ENCODE results near the gene EVA1B. TPM values are rescaled to one million over a fixed set of nuclear protein-coding genes. Genes with fewer than 3 reads are reported as not detected.

Gene EVA1B
- total and polyA plus RNA-seq, 11 donors: 5.9 to 42.3 (median 12.0) TPM

DNA sequence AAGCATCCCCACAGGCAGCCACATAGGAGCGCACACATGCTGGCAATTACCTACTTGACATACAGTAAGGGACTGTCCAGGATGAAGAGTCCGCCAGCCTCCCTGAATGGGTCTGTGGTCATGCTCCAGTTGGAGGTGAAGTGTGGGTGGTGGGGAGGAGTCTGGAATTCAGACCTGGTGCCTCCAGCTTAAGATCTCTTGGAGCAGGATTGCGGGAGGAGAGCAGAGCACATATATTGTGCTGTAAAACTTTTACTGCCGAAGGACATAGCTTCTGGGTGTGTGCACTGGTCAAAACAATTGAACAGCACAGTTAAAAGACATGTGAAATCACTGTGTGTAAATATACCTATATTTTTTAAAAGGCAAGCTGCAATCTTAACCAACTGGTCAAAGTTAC is 44.4 kb upstream of the EVA1B start:
- TF ChIP-seq POLR2A (IDR thresholded peaks at IDR 0.05): no peak
- TF ChIP-seq CTCF (IDR thresholded peaks at IDR 0.05): no peak
- ATAC-seq: no peak
- Histone ChIP-seq H3K4me3 (no peak overlapping the region), H3K36me3 (peaks cover 0 to 23% (median 12%) of the 10 kb centered on the region in 9 donors), H3K4me1 (peaks cover 0 to 83% (median 44%) of the 10 kb centered on the region in 12 donors), H3K9me3 (no peaks in the 10 kb centered on the region), H3K27ac (peak overlapping the region in 1 of 12 donors; percentile 79), H3K27me3 (no peaks in the 10 kb centered on the region)
- WGBS, 4 donors: 91 to 93% (median 93%) methylated on average over 4 of the region's 4 CpGs
- DNase-seq: no peak
- intact Hi-C loops (cut with DNase I): loop anchor here in 5 of 10 donors (2.0 to 5.0 kb wide), 4 partner anchors 40 to 60 kb away; partner anchors contain the start of genes EVA1B (in 4 of the 5) and SH3D21 (in 1 of the 5)

DNA sequence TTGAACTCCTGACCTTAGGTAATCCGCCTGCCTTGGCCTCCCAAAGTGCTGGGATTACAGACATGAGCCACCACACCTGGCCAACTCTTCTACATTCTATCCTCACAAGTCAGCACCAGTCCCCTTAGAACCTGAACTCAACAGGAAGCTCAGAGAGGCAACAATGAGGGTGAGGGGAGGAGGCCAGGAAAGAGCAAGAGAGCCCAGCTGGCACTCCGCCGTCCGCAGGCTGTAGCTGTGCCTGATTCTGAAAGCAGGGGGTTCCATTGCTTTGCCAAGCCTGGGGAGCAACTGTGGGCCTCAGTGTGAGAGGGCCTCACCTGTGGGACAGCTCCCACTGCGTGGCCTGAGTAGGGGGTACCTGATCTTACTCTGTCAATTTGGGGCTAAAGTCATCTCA is 43.6 kb upstream of the EVA1B start:
- WGBS, 4 donors: 68 to 80% (median 72%) methylated on average over 5 of the region's 5 CpGs
- H3K27ac ChIP-seq: peak overlapping the region in 6 of 12 donors; percentile 22 to 84 (median 63)
- no peak overlapping the region for H3K4me3 ChIP-seq
- no peak for DNase-seq
- peaks cover 0 to 76% (median 38%) of the 10 kb centered on the region in 12 donors for H3K4me1 ChIP-seq
- no peak for TF ChIP-seq CTCF (IDR thresholded peaks at IDR 0.05)
- no peak for TF ChIP-seq POLR2A (IDR thresholded peaks at IDR 0.05)
- no peaks in the 10 kb centered on the region for H3K27me3 ChIP-seq
- H3K36me3 ChIP-seq: peaks cover 0 to 30% (median 19%) of the 10 kb centered on the region in 9 donors
- no peaks in the 10 kb centered on the region for H3K9me3 ChIP-seq
- ATAC-seq: no peak
- intact Hi-C loops (cut with DNase I): loop anchor here in 5 of 10 donors (2.0 to 5.0 kb wide), 4 partner anchors 40 to 60 kb away; partner anchors contain the start of genes EVA1B (in 3 of the 5) and SH3D21 (in 1 of the 5)

- 41 to 55% (median 48%) methylated on average over 16 to 18 of the region's 18 CpGs for WGBS, 4 donors
These were observed 42.7 kb upstream of the EVA1B start for GRCh38 chr1:36366091-36366661.

More at GRCh38 chr1:36366091-36366661, 42.7 kb upstream of the EVA1B start:
- H3K36me3 ChIP-seq: peaks cover 0 to 33% (median 26%) of the 10 kb centered on the region in 9 donors
- H3K9me3 ChIP-seq: no peaks in the 10 kb centered on the region
- DNase-seq (peak; percentile 71 to 89 (median 77)), ATAC-seq (peak; percentile 49 to 86 (median 64))
- peak overlapping the region in 11 of 12 donors; percentile 22 to 84 (median 60) for H3K27ac ChIP-seq
- no peaks in the 10 kb centered on the region for H3K27me3 ChIP-seq
- H3K4me1 ChIP-seq: peaks cover 0 to 68% (median 29%) of the 10 kb centered on the region in 12 donors
- H3K4me3 ChIP-seq: no peak overlapping the region
- intact Hi-C loops (cut with DNase I): loop anchor here in 5 of 10 donors (2.0 to 5.0 kb wide), 4 partner anchors 39 to 59 kb away; partner anchors contain the start of genes EVA1B (in 3 of the 5) and SH3D21 (in 1 of the 5)
- TF ChIP-seq POLR2A (IDR thresholded peaks at IDR 0.05) (no peak), CTCF (IDR thresholded peaks at IDR 0.05) (peak in 1 of 12 donors; percentile 11)

All from heart left ventricle (tissue), 16 donors.